Endothelial cell of umbilical vein (primary cell): ENCODE data around the gene ATP2B2.

ENCODE experiments used
- EZH2 ChIP-seq: IDR thresholded peaks from 2 replicates; pipeline ENCODE4 v1.6.1; 2012; ENCODE audit warnings: borderline replicate concordance, low read depth, mild to moderate bottlenecking, moderate library complexity, low read length, inconsistent platforms; ENCODE audit not compliant: severe bottlenecking
- GATA2 ChIP-seq: IDR thresholded peaks from 2 replicates; pipeline ENCODE4 v1.7.0; 2011; ENCODE audit warnings: low read depth, mild to moderate bottlenecking, moderate library complexity, mixed read lengths, low read length; ENCODE audit not compliant: insufficient read length, insufficient read depth
- JUN ChIP-seq: IDR thresholded peaks from 2 replicates; pipeline ENCODE4 v1.6.1; 2011; ENCODE audit warnings: borderline replicate concordance, low read depth; ENCODE audit not compliant: insufficient read length, insufficient read depth
- MYC ChIP-seq: IDR thresholded peaks from one replicate; pipeline ENCODE4 v1.6.1; 2011; ENCODE audit warnings: mild to moderate bottlenecking, low read depth, low read length
- POLR2A ChIP-seq: IDR thresholded peaks from 2 replicates; pipeline ENCODE4 v1.6.1; 2012; ENCODE audit warnings: low read depth, mild to moderate bottlenecking, control low read depth, low read length
- POLR2AphosphoS5 ChIP-seq: IDR thresholded peaks from 2 replicates; pipeline ENCODE4 v1.6.1; 2012; ENCODE audit warnings: low read depth, mild to moderate bottlenecking, control low read depth, low read length, moderate library complexity; ENCODE audit not compliant: insufficient read depth
- TF ChIP-seq, protein P1 (sequence below), 2 donors: IDR thresholded peaks; 1 replicate in 1 of 2; 2 replicates in 1 of 2; pipeline ENCODE4 v1.5.1; 2011; ENCODE audit warnings: low read length in 2 of 2, mild to moderate bottlenecking in 2 of 2, moderate library complexity in 2 of 2, control low read depth in 1 of 2, inconsistent platforms in 1 of 2, low read depth in 1 of 2; ENCODE audit not compliant: insufficient read depth in 1 of 2; ENCODE audit errors: extremely low read depth in 1 of 2
- TF ChIP-seq, protein P2 (sequence below): IDR thresholded peaks from 2 replicates; pipeline ENCODE4 v1.6.1; 2011; ENCODE audit not compliant: insufficient read depth, insufficient read length

DNA sequence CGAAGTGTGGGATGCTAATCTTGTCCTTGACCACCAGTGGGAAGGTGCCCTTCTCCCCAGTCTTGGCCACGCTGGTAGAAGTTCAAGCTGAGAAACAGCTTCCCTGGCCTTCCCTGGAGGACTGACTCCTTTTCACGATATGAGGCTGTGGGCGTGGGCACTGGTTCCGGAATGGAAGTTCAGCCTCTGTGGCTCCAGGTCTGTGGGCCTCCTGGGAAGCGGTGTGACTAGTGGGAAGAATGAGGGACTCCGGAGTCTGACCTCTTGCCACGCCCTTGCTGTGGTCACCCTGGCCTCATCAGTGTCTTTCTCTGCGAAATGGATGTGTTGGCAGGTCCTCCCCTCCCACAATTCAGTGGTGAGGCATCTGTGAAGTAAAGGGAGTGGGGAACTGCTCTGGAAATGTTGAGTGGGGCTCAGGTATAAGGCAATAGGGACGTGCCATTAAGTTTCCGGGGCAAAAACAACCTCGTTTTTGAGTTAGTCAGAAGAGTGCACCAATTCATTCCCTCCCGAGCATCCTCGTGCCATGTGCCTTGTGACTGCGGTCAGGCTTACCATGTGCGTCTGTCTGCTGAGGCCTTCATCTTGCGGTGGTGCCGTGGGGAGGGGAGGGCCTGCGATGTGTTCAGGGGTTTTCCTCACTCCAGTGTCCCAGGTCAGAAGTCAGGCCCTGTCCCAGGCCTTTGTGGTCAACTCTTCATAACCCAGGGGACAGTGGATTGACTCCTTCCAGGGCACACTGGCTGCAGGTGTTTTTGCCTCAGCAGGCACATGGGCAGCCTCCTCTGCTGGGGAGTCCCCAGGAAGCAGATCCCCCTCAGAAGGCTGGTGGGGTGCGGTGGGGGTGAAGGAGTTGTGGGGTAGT is 172.7 kb downstream of the ATP2B2 start:
- TF ChIP-seq POLR2A, result no peak
- TF ChIP-seq, protein P1, sequence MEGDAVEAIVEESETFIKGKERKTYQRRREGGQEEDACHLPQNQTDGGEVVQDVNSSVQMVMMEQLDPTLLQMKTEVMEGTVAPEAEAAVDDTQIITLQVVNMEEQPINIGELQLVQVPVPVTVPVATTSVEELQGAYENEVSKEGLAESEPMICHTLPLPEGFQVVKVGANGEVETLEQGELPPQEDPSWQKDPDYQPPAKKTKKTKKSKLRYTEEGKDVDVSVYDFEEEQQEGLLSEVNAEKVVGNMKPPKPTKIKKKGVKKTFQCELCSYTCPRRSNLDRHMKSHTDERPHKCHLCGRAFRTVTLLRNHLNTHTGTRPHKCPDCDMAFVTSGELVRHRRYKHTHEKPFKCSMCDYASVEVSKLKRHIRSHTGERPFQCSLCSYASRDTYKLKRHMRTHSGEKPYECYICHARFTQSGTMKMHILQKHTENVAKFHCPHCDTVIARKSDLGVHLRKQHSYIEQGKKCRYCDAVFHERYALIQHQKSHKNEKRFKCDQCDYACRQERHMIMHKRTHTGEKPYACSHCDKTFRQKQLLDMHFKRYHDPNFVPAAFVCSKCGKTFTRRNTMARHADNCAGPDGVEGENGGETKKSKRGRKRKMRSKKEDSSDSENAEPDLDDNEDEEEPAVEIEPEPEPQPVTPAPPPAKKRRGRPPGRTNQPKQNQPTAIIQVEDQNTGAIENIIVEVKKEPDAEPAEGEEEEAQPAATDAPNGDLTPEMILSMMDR (IDR thresholded peaks at IDR 0.05; ENCODE audit: extremely low read depth in 1 of 2, insufficient read depth in 1 of 2, low read depth in 1 of 2, low read length in 2 of 2), result no peak
- no peak for TF ChIP-seq EZH2
- TF ChIP-seq, protein P2, sequence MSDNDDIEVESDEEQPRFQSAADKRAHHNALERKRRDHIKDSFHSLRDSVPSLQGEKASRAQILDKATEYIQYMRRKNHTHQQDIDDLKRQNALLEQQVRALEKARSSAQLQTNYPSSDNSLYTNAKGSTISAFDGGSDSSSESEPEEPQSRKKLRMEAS, result no peak
- no peak for TF ChIP-seq POLR2AphosphoS5
- no peak for TF ChIP-seq JUN
- TF ChIP-seq MYC, result no peak
- TF ChIP-seq GATA2, result no peak
